LoVo (cell line): ENCODE results near the gene RNF39.

Experiments
- DNase-seq: peaks from one replicate; pipeline ENCODE4 v3.0.0-alpha.2; 2016; ENCODE audit warnings: low spot score

RNF39 gene

GRCh38 chr6:30097902-30098768, 22.6 kb upstream of the RNF39 start:
- DNase-seq = peak; percentile 68

- no peak for DNase-seq
These were observed 21.3 kb upstream of the RNF39 start for GRCh38 chr6:30096829-30097228.

GRCh38 chr6:30093951-30094661, 18.5 kb upstream of the RNF39 start:
- DNase-seq = no peak

- no peak for DNase-seq
These were observed 17.4 kb upstream of the RNF39 start for GRCh38 chr6:30092852-30093543.

GRCh38 chr6:30091577-30092381, 16.2 kb upstream of the RNF39 start:
- DNase-seq = peak; percentile 86

GRCh38 chr6:30087876-30088275, 12.3 kb upstream of the RNF39 start:
- DNase-seq = no peak

GRCh38 chr6:30077218-30077617, 1.6 kb upstream of the RNF39 start:
- no peak for DNase-seq

- peak; percentile 87 for DNase-seq
These were observed 492 bp upstream of the RNF39 start for GRCh38 chr6:30075790-30076732.

- DNase-seq = no peak
These were observed 1.1 kb downstream of the RNF39 start for GRCh38 chr6:30074331-30075093.

GRCh38 chr6:30073489-30074235, 1.9 kb downstream of the RNF39 start:
- DNase-seq = no peak

- DNase-seq = no peak
These were observed 3.7 kb downstream of the RNF39 start for GRCh38 chr6:30071858-30072257.

GRCh38 chr6:30071081-30071818, 4.3 kb downstream of the RNF39 start:
- no peak for DNase-seq

- no peak for DNase-seq
These were observed 8.0 kb downstream of the RNF39 start for GRCh38 chr6:30067460-30068139.

GRCh38 chr6:30066577-30067459, 8.8 kb downstream of the RNF39 start, which contains the start of gene PPP1R11:
Gene PPP1R11, plus strand, starts transcription at chr6:30067198. Its CDS starts 213 bp downstream, at chr6:30067411.
- DNase-seq = peak; percentile 99

- no peak for DNase-seq
These were observed 9.5 kb downstream of the RNF39 start for GRCh38 chr6:30066082-30066481.

- no peak for DNase-seq
These were observed 12.3 kb downstream of the RNF39 start for GRCh38 chr6:30063315-30063714.
